Fibroblast of pulmonary artery (primary cell): ENCODE measurements around the gene KMO.

Experiments used
- DNase-seq: peaks from one replicate; pipeline ENCODE4 v3.0.0-alpha.2; 2010; ENCODE audit warnings: low read depth
- H3K4me3 ChIP-seq: replicated peaks from 2 replicates; pipeline ENCODE4 v1.5.1; 2011; ENCODE audit warnings: low read depth, mild to moderate bottlenecking, control low read depth, low read length, moderate library complexity
- TF ChIP-seq, protein P1 (sequence below): IDR thresholded peaks from 2 replicates; pipeline ENCODE4 v1.5.1; 2011; ENCODE audit warnings: mild to moderate bottlenecking, control low read depth, low read length, inconsistent platforms; ENCODE audit errors: missing control alignments

Gene KMO

DNA sequence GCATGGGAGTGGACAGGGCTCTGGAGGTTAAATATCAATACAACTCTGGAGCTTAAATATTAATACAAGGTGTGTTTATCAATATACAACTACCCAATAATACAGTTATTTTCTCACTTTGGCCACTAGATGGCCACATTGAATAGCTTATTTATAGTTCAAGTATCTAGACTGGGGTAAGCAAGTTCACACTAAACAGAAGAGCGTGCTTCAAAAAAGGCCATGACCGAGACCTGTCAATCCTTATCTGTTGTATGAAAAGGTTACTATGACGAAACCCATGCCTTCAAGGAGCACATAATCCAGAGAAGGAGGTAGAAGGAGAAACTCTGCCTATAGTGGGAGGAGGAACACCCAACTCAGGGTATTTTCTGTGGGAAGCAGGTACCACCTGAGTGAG lies 78.9 kb downstream of the KMO start:
- TF ChIP-seq, protein P1, sequence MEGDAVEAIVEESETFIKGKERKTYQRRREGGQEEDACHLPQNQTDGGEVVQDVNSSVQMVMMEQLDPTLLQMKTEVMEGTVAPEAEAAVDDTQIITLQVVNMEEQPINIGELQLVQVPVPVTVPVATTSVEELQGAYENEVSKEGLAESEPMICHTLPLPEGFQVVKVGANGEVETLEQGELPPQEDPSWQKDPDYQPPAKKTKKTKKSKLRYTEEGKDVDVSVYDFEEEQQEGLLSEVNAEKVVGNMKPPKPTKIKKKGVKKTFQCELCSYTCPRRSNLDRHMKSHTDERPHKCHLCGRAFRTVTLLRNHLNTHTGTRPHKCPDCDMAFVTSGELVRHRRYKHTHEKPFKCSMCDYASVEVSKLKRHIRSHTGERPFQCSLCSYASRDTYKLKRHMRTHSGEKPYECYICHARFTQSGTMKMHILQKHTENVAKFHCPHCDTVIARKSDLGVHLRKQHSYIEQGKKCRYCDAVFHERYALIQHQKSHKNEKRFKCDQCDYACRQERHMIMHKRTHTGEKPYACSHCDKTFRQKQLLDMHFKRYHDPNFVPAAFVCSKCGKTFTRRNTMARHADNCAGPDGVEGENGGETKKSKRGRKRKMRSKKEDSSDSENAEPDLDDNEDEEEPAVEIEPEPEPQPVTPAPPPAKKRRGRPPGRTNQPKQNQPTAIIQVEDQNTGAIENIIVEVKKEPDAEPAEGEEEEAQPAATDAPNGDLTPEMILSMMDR: peak; percentile 62
- DNase-seq: peak; percentile 78
- no peak overlapping the region for H3K4me3 ChIP-seq

DNA sequence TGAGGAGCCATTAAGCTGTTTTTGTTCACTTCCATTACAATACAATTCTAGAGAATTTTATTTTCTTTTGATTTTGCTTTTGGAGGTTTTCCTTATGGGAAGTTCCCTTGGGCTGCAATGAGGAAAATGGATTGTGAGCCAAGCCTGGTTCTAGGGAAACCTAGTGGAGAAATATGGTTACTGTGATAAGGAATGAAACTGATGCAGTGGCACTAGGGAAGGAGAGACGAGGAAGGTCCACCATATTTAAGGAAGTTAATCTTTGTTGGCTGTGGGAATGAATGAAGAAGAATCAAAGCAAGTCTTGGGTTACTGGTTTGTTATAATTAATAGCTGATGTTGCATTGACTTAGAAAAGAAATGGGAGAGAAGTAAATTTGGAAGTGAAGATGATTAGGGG lies 79.6 kb downstream of the KMO start:
- DNase-seq: no peak
- H3K4me3 ChIP-seq: no peak overlapping the region
- TF ChIP-seq, protein P1: peak; percentile 0

DNA sequence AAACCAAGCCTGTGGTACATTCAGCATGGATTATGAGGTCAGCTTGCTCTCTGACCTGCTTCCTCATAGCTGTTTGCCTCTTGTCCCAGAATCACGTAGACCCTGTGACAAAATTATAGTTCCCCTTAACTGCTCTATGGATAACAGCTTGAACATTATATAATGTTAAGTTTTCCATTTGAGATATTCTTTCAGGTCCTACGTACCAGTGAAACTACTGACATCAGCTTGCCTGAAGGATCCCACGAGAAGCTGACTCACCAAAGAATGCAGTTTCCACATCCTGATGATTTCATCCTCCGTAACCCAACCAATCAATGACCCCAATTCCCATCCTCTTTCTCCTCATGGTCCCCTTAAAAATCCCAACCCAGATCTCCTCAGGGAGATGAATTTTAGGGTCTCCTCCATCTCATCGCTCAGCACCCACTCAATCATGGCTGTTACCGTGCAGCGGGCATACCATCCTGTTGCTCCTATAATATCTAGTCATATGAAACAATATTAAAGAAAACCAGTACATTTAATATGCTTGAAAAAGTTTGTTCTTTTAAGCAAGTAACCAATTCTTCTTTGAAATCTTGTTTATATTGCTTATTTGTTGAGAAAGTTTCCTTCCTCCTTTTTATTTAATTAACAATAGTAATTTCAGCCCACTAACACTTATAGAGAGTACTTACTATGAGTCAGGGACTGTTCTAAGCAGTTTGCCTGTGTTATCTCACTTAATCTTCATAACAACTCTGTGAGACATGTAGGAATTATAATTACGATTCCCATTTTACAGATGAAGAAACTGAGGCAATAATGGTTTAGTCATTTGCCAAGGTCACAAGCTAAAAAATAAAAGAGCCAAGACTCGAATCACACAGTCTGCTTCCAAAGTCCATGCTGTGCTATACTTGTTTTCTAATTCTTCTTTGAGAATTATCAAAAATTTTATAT lies 80.6 kb downstream of the KMO start:
- TF ChIP-seq, protein P1: no peak
- peak; percentile 90 for DNase-seq
- H3K4me3 ChIP-seq: no peak overlapping the region

DNA sequence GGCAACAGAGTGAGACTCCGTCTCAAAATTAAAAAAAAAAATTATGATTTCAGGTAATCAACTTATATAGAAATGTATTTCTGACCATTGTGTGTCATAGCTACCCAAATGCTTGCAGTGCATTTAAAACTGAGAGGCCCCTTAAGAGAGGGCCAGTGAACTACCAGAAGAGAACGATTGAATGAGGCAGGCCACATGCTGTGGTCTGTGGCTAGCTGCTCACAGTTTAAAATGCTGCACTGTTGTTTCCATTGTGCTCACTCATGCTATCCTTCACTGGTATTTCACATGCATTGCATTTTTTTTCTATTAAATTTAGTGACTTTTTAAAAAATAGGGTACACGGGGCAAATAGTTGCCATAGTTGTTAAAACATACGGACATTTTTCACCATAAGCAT lies 82.0 kb downstream of the KMO start:
- no peak overlapping the region for H3K4me3 ChIP-seq
- no peak for DNase-seq
- TF ChIP-seq, protein P1: no peak

DNA sequence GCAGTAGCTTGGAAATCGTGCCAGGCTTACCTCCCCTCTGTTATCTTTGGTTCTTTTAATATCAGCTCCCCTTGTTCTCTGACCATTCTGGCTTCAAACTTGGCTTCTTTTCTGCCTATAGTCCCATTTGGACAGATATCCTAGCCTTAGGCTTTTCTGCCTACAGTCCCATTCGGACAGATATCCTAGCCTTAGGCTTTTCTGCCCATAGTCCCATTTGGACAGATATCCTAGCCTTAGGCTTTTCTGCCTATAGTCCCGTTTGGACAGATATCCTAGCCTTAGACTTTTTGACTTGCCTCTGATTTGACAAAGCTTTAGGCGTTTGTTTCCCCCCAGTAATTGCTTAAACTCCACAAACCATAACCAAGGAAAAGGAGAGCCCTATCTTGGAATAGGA lies 82.4 kb downstream of the KMO start:
- no peak overlapping the region for H3K4me3 ChIP-seq
- TF ChIP-seq, protein P1: no peak
- no peak for DNase-seq

DNA sequence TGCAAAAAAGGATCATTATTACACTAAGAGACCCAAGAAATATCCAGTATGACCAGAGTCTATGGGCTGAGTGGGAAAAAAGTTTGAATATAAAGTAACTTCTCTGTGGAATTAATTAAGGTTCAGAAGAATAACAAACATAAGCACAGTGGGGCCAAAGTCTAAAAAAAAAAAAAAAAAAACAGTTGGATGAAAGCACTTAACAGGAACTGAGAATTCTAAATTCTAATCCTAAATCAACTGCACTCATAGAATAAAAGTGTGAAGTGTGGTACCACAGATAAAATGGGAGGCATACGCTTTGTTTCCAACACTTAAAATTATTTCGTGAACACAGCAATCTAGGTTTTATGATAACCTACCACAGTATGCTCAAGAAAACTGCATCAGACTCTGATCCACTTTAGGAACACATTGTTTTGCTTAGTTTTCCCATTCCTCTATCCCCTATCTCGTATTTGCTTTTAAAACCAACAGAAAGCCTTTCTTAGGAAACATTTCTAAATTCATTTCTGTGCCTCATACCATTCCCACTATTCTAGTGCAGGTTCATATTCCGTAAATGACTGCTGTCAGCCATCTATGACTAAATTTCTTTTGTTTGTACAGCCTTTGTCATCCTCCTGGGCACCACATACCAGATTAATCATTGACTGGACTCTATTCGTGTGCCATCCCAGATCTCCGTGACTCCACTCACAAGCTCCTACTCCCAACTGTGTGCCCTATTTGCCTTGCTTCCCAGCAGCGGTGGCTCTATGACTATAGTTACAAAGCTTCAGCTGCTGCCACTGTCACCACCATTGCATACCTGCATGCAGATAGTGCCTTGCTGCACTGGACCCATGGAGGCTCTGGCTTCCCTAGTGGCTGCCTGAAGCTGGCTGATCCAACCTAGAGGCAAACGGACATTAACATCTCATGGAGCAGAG lies 83.1 kb downstream of the KMO start:
- TF ChIP-seq, protein P1: no peak
- no peak for DNase-seq
- no peak overlapping the region for H3K4me3 ChIP-seq
